Calu3 (cell line): ENCODE results near the gene IGLL1. TPM values are rescaled to one million over a fixed set of nuclear protein-coding genes. Genes with fewer than 3 reads are reported as not detected.
"Not testable (repeated sequence)": the region's sequence is repeated elsewhere in the genome, so short reads cannot be mapped to it uniquely, and the experiment has no call there.

Experiments used
- BruUV-seq: library from RNA; stranded (reverse); fragments of 400-500 nt; replicated peaks from 2 replicates; lab custom pipeline; 2021; lab: Mats Ljungman, UMichigan
- CTCF ChIA-PET: fragments of 300-600 bp; sonication (Branson Sonifier 250); formaldehyde crosslinking; loops from one replicate; lab custom pipeline; 2022; ENCODE audit warnings: antibody characterized with exemption; lab: Charles Lee
- DNase-seq: peaks from one replicate; pipeline ENCODE4 v3.0.0; 2022
- H3K27ac Mint-ChIP-seq: one replicate; pipeline ENCODE4 v1.8.0; 2022; ENCODE audit warnings: mixed read lengths; ENCODE audit not compliant: unreplicated experiment
- H3K27me3 Mint-ChIP-seq: one replicate; pipeline ENCODE4 v1.8.0; 2022; ENCODE audit warnings: mixed read lengths; ENCODE audit not compliant: unreplicated experiment
- H3K36me3 Mint-ChIP-seq: one replicate; pipeline ENCODE4 v1.8.0; 2022; ENCODE audit warnings: mild to moderate bottlenecking, moderate library complexity, mixed read lengths; ENCODE audit not compliant: insufficient read depth, unreplicated experiment
- H3K4me1 Mint-ChIP-seq: one replicate; pipeline ENCODE4 v1.8.0; 2022; ENCODE audit warnings: mild to moderate bottlenecking, low read depth, mixed read lengths; ENCODE audit not compliant: unreplicated experiment
- H3K4me3 Mint-ChIP-seq: one replicate; pipeline ENCODE4 v1.8.0; 2022; ENCODE audit warnings: mild to moderate bottlenecking, low read depth, moderate library complexity, mixed read lengths; ENCODE audit not compliant: unreplicated experiment
- H3K9me3 Mint-ChIP-seq: one replicate; pipeline ENCODE4 v1.8.0; 2022; ENCODE audit warnings: low read depth, mixed read lengths; ENCODE audit not compliant: unreplicated experiment
- intact Hi-C: fragments of 100-400 bp; cut with micrococcal nuclease; formaldehyde crosslinking; loops from one replicate; pipeline ENCODE4 v1.10.0; 2022; ENCODE audit not compliant: unreplicated experiment
- total RNA-seq: library from RNA; stranded (reverse); gene quantifications from 2 replicates; pipeline ENCODE4 v1.2.3, GENCODE V29; 2022
- TF ChIP-seq, protein P1 (sequence below): fragments of 200-600 bp; IDR thresholded peaks from one replicate; pipeline ENCODE4 v1.8.0; 2022; ENCODE audit warnings: antibody characterized with exemption; ENCODE audit not compliant: unreplicated experiment

The IGLL1 gene
- total RNA-seq, 1 experiment from 2014 or later = not detected

DNA sequence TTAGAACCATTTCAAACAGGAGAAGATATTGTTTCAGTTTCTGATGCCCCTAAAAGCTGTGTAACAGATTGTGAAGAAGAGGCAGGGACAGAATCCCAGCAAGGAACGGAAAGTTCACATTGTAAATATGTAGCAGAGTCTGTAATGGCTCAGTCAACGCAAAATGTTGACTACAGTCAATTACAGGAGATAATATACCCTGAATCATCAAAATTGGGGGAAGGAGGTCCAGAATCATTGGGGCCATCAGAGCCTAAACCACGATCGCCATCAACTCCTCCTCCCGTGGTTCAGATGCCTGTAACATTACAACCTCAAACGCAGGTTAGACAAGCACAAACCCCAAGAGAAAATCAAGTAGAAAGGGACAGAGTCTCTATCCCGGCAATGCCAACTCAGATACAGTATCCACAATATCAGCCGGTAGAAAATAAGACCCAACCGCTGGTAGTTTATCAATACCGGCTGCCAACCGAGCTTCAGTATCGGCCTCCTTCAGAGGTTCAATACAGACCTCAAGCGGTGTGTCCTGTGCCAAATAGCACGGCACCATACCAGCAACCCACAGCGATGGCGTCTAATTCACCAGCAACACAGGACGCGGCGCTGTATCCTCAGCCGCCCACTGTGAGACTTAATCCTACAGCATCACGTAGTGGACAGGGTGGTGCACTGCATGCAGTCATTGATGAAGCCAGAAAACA is 40.8 kb downstream of the IGLL1 start:
- Mint-ChIP-seq H3K36me3 (no peaks in the 10 kb centered on the region), H3K4me3 (peak overlapping the region; percentile 39), H3K9me3 (no peaks in the 10 kb centered on the region), H3K27me3 (peaks cover 8% of the 10 kb centered on the region), H3K27ac (no peak overlapping the region), H3K4me1 (peaks cover 36% of the 10 kb centered on the region)
- peak; percentile 80 for DNase-seq
- TF ChIP-seq, protein P1, sequence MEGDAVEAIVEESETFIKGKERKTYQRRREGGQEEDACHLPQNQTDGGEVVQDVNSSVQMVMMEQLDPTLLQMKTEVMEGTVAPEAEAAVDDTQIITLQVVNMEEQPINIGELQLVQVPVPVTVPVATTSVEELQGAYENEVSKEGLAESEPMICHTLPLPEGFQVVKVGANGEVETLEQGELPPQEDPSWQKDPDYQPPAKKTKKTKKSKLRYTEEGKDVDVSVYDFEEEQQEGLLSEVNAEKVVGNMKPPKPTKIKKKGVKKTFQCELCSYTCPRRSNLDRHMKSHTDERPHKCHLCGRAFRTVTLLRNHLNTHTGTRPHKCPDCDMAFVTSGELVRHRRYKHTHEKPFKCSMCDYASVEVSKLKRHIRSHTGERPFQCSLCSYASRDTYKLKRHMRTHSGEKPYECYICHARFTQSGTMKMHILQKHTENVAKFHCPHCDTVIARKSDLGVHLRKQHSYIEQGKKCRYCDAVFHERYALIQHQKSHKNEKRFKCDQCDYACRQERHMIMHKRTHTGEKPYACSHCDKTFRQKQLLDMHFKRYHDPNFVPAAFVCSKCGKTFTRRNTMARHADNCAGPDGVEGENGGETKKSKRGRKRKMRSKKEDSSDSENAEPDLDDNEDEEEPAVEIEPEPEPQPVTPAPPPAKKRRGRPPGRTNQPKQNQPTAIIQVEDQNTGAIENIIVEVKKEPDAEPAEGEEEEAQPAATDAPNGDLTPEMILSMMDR = peak; percentile 89
- no TSS peak for BruUV-seq
- CTCF ChIA-PET = interaction anchor here (0.6 to 1.0 kb wide), 2 partner anchors 52 to 144 kb away, joined by 3 read pairs; no protein-coding TSS in a partner anchor
- intact Hi-C loops = loop anchor here (5.0 kb wide), 1 partner anchor 582 kb away; no protein-coding TSS in a partner anchor

DNA sequence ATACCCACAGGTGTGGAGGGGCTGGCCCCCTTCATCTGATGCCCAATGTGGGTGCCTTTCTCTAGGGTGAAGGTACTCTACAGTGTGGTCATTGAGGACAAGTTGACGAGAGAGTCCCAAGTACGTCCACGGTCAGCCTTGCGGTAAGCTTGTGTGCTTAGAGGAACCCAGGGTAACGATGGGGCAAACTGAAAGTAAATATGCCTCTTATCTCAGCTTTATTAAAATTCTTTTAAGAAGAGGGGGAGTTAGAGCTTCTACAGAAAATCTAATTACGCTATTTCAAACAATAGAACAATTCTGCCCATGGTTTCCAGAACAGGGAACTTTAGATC is 41.4 kb downstream of the IGLL1 start:
- H3K4me1 Mint-ChIP-seq = peaks cover 40% of the 10 kb centered on the region
- not testable (repeated sequence) for H3K4me3 Mint-ChIP-seq, DNase-seq, H3K36me3 Mint-ChIP-seq, H3K27ac Mint-ChIP-seq, H3K27me3 Mint-ChIP-seq, BruUV-seq, H3K9me3 Mint-ChIP-seq
- CTCF ChIA-PET = interaction anchor here (0.6 kb wide), 1 partner anchor 108 kb away, joined by 3 read pairs; no protein-coding TSS in a partner anchor
- intact Hi-C loops = loop anchor here (5.0 kb wide), 1 partner anchor 581 kb away; no protein-coding TSS in a partner anchor

DNA sequence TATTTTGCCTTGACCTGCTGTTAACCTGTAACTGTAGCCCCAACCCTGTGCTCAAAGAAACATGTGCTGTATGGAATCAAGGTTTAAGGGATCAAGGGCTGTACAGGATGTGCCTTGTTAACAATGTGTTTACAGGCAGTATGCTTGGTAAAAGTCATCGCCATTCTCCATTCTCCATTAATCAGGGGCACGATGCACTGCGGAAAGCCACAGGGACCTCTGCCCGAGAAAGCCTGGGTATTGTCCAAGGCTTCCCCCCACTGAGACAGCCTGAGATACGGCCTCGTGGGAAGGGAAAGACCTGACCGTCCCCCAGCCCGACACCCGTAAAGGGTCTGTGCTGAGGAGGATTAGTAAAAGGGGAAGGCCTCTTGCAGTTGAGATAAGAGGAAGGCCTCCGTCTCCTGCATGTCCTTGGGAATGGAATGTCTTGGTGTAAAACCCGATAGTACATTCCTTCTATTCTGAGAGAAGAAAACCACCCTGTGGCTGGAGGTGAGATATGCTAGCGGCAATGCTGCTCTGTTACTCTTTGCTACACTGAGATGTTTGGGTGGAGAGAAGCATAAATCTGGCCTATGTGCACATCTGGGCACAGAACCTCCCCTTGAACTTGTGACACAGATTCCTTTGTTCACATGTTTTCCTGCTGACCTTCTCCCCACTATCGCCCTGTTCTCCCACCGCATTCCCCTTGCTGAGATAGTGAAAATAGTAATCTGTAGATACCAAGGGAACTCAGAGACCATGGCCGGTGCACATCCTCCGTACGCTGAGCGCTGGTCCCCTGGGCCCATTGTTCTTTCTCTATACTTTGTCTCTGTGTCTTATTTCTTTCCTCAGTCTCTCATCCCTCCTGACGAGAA is 42.0 kb downstream of the IGLL1 start:
- H3K4me1 Mint-ChIP-seq = peaks cover 46% of the 10 kb centered on the region
- H3K9me3 Mint-ChIP-seq, H3K27me3 Mint-ChIP-seq, H3K27ac Mint-ChIP-seq, BruUV-seq, H3K36me3 Mint-ChIP-seq, H3K4me3 Mint-ChIP-seq, DNase-seq: not testable (repeated sequence)
- CTCF ChIA-PET = interaction anchor here (0.6 kb wide), 1 partner anchor 108 kb away, joined by 3 read pairs; no protein-coding TSS in a partner anchor
- intact Hi-C loops = loop anchor here (5.0 kb wide), 1 partner anchor 581 kb away; no protein-coding TSS in a partner anchor

DNA sequence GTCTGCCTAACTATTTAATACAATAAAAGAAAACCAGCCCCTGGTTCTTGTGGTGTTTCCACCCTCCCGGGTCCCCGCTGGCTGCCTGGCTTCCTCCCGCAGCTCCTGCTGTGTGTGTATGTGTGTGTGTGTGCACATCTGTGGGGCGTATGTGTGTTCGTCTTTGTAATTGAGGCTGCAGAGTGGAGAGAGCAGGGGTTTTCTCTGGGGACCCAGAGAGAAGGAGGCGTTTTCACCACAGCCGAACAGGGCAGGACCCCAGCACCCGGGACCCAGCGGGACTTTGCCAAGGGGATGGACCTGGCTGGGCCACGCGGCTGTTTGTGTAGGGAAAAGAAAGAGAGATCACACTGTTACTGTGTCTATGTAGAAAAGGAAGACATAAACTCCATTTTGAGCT is 42.7 kb downstream of the IGLL1 start:
- DNase-seq = no peak
- intact Hi-C loops = loop anchor here (5.0 kb wide), 1 partner anchor 580 kb away; no protein-coding TSS in a partner anchor
- TF ChIP-seq, protein P1 = no peak
- BruUV-seq = no TSS peak
- no peak overlapping the region for H3K27ac Mint-ChIP-seq
- H3K27me3 Mint-ChIP-seq = peaks cover 10% of the 10 kb centered on the region
- no peak overlapping the region for H3K4me3 Mint-ChIP-seq
- no peaks in the 10 kb centered on the region for H3K36me3 Mint-ChIP-seq
- peaks cover 51% of the 10 kb centered on the region for H3K4me1 Mint-ChIP-seq
- no peaks in the 10 kb centered on the region for H3K9me3 Mint-ChIP-seq
- CTCF ChIA-PET = no interaction called here

DNA sequence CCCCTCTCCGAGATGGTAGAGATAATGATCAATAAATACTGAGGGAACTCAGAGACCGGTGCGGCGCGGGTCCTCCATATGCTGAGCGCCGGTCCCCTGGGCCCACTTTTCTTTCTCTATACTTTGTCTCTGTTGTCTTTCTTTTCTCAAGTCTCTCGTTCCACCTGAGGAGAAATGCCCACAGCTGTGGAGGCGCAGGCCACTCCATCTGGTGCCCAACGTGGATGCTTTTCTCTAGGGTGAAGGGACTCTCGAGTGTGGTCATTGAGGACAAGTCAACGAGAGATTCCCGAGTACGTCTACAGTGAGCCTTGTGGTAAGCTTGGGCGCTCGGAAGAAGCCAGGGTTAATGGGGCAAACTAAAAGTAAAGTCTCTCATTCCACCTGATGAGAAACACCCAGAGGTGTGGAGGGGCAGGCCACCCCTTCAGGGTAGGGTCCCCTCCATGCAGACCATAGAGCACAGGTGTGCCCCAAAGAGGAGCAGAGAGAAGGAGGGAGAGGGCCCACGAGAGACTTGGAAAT is 43.2 kb downstream of the IGLL1 start:
- H3K4me3 Mint-ChIP-seq = no peak overlapping the region
- intact Hi-C loops = loop anchor here (5.0 kb wide), 1 partner anchor 580 kb away; no protein-coding TSS in a partner anchor

DNA sequence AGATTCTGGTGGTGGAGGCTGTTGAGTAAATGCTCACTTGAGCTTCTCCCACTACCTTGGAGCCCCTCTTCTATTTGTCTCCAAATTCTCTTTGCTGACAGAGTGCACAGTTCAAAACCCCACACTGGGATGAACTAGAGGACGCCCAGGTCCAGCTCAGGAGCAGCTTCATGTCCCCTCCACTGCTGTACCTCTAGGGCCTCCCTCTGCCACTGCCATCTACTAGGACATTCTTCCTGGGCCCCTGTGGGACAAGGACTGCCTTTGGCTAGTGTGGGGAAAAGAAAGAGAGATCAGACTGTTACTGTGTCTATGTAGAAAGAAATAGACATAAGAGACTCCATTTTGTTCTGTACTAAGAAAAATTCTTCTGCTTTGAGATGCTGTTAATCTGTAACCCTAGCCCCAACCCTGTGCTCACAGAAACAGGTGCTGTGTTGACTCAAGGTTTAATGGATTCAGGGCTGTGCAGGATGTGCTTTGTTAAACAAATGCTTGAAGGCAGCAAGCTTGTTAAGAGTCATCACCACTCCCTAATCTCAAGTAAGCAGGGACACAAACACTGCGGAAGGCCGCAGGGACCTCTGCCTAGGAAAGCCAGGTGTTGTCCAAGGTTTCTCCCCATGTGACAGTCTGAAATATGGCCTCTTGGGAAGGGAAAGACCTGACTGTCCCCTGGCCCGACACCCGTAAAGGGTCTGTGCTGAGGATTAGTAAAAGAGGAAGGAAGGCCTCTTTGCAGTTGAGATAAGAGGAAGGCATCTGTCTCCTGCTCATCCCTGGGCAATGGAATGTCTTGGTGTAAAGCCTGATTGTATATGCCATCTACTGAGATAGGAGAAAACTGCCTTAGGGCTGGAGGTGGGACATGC is 44.1 kb downstream of the IGLL1 start:
- Mint-ChIP-seq H3K27me3 (peaks cover 16% of the 10 kb centered on the region), H3K4me1 (peaks cover 51% of the 10 kb centered on the region), H3K27ac (peak overlapping the region; percentile 50)
- H3K9me3 Mint-ChIP-seq, H3K36me3 Mint-ChIP-seq, CTCF ChIA-PET, H3K4me3 Mint-ChIP-seq, BruUV-seq: not testable (repeated sequence)
- intact Hi-C loops = loop anchor here (5.0 kb wide), 1 partner anchor 579 kb away; no protein-coding TSS in a partner anchor
- DNase-seq = peak; percentile 38

More for the DNA sequence above, 43.2 kb downstream of the IGLL1 start:
- no TSS peak for BruUV-seq
- peaks cover 16% of the 10 kb centered on the region for H3K27me3 Mint-ChIP-seq
- no peak overlapping the region for H3K27ac Mint-ChIP-seq
- no peak for DNase-seq
- CTCF ChIA-PET = no interaction called here
- H3K36me3 Mint-ChIP-seq = no peaks in the 10 kb centered on the region
- no peaks in the 10 kb centered on the region for H3K9me3 Mint-ChIP-seq
- TF ChIP-seq, protein P1 = no peak
- peaks cover 51% of the 10 kb centered on the region for H3K4me1 Mint-ChIP-seq
